ENCODE data around the gene NELL2.

DNA sequence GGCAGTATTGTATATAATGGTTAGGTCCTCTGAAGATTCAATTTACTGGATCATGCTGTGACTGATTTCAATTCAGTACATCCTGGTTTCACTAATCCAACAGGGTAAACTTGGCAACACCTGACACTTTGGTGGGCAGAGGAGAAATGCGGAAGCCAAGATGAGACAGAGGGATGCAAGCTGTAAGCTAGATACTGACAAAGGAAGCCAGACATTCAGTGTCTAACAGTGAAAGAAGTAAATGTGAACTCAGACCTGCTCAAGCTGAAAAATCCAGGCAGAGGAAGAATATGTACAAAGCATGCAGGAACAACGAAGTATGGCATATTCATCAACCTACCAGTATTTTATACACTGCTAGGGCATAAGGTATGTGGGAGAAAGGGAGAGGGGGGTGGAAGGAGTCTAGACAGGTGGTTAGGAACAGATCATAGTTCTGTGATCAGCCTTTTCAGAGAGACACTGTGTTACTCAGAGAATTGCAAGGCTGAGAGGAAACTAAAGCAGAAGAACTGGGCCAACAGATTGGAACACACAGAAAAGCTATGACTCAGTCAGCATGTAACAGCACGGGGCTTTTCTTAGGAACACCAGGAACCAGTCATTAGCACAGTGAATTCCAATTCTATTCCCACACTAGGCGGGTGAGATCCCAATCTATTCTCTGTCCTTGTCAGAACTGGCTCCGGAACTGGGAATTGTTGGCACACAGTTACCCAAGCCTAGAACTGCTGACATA is 40.3 kb downstream of the NELL2 start:
- TF ChIP-seq POLR2A (IDR thresholded peaks at IDR 0.05; ENCODE audit: low read length) (no peak), GATA1 (IDR thresholded peaks at IDR 0.05; ENCODE audit: low read depth, low read length) (no peak)

All from erythroblast (primary cell).